SK-N-SH (cell line): ENCODE data around the gene KLF13. TPM values are rescaled to one million over a fixed set of nuclear protein-coding genes. Genes with fewer than 3 reads are reported as not detected.

Experiments
- CTCF ChIA-PET: fragments of 300-600, 350-600 bp; formaldehyde crosslinking; extraction: SDS; loops from one replicate; lab custom pipeline; 2021; lab: Yijun Ruan, JAX
- POLR2A ChIA-PET: fragments of 350-600 bp; sonication (Branson Sonifier 250); formaldehyde crosslinking; extraction: SDS; loops from one replicate; lab custom pipeline; 2020; ENCODE audit warnings: antibody characterized with exemption, inconsistent platforms; lab: Yijun Ruan, JAX
- DNase-seq: peaks from one replicate; pipeline ENCODE4 v3.0.0; 2012
- H2AFZ ChIP-seq: fragments of 200-600 bp; sonication (generic); 2 replicates; pipeline ENCODE4 v1.8.1; 2016; ENCODE audit warnings: antibody characterized with exemption, mild to moderate bottlenecking, low read depth
- H3F3A ChIP-seq: fragments of 200-600 bp; sonication (generic); replicated peaks from 2 replicates; pipeline ENCODE3; 2016; ENCODE audit warnings: antibody characterized with exemption, mild to moderate bottlenecking; ENCODE audit not compliant: insufficient read depth
- H3K27ac ChIP-seq, 2 experiments: fragments of 200-500 bp in 1 of 2; fragments of 200-600 bp in 1 of 2; sonication (Bioruptor generic) in 1 of 2; sonication (generic), shearing (Covaris generic) in 1 of 2; 2 replicates each; pipeline versions ENCODE4 v1.5.1 to v1.6.1; 2014 to 2016; ENCODE audit warnings: low read depth in 2 of 2, inconsistent platforms in 1 of 2, low read length in 1 of 2, mild to moderate bottlenecking in 1 of 2, mixed read lengths in 1 of 2
- H3K27me3 ChIP-seq: fragments of 200-600 bp; sonication (generic), shearing (Covaris generic); 2 replicates; pipeline ENCODE4 v1.6.1; 2016; ENCODE audit warnings: mixed run types; ENCODE audit not compliant: insufficient read depth
- H3K36me3 ChIP-seq, 2 experiments: fragments of 200-500 bp in 1 of 2; fragments of 200-600 bp in 1 of 2; sonication (Bioruptor generic) in 1 of 2; sonication (generic) in 1 of 2; replicated peaks in 1 of 2; 2 replicates each; pipeline versions ENCODE3 to v1.5.1; 2014 to 2016; ENCODE audit warnings: low read length in 1 of 2, mild to moderate bottlenecking in 1 of 2; ENCODE audit not compliant: insufficient read depth in 2 of 2, control insufficient read depth in 1 of 2
- H3K4me1 ChIP-seq, 2 experiments: fragments of 200-500 bp in 1 of 2; fragments of 200-600 bp in 1 of 2; sonication (Bioruptor generic) in 1 of 2; sonication (generic), shearing (Covaris generic) in 1 of 2; 2 replicates each; pipeline versions ENCODE4 v1.5.1 to v1.6.1; 2014 to 2016; ENCODE audit warnings: low read depth in 1 of 2, low read length in 1 of 2, mixed run types in 1 of 2; ENCODE audit not compliant: insufficient read depth in 2 of 2, control insufficient read depth in 1 of 2
- H3K4me2 ChIP-seq: fragments of 200-600 bp; sonication (generic), shearing (Covaris generic); 2 replicates; pipeline ENCODE4 v1.6.1; 2017; ENCODE audit warnings: mixed run types
- H3K4me3 ChIP-seq, 2 experiments: fragments of 200-500 bp in 1 of 2; fragments of 200-600 bp in 1 of 2; sonication (Bioruptor generic) in 1 of 2; sonication (generic), shearing (Covaris generic) in 1 of 2; 2 replicates each; pipeline versions ENCODE4 v1.5.1 to v1.8.1; 2014 to 2016; ENCODE audit warnings: low read depth in 2 of 2, inconsistent platforms in 1 of 2, low read length in 1 of 2, mild to moderate bottlenecking in 1 of 2, mixed read lengths in 1 of 2, moderate library complexity in 1 of 2
- H3K79me2 ChIP-seq: fragments of 200-600 bp; sonication (generic); 2 replicates; pipeline ENCODE4 v1.8.1; 2017; ENCODE audit warnings: mild to moderate bottlenecking; ENCODE audit not compliant: insufficient read depth
- H3K9ac ChIP-seq: fragments of 200-600 bp; sonication (generic); 2 replicates; pipeline ENCODE4 v1.6.1; 2017; ENCODE audit warnings: mixed run types
- H3K9me2 ChIP-seq: fragments of 200-600 bp; sonication (generic); 2 replicates; pipeline ENCODE4 v1.6.1; 2017; ENCODE audit warnings: mixed run types
- H3K9me3 ChIP-seq: fragments of 200-600 bp; sonication (generic); 2 replicates; pipeline ENCODE4 v1.6.1; 2017; ENCODE audit warnings: mixed run types, mild to moderate bottlenecking, moderate library complexity
- H4K20me1 ChIP-seq: fragments of 200-600 bp; sonication (generic); 2 replicates; pipeline ENCODE4 v1.6.1; 2017; ENCODE audit warnings: mild to moderate bottlenecking, mixed run types; ENCODE audit not compliant: insufficient read depth
- CHD2 ChIP-seq: fragments of 150-350 bp; IDR thresholded peaks from 2 replicates; pipeline ENCODE4 v1.6.1; 2018; ENCODE audit warnings: low read length; ENCODE audit not compliant: partially characterized antibody
- ELF1 ChIP-seq: IDR thresholded peaks from 2 replicates; pipeline ENCODE4 v1.4.0; 2012
- GATA2 ChIP-seq: sonication (generic); formaldehyde crosslinking; IDR thresholded peaks from 2 replicates; pipeline ENCODE4 v1.5.0; 2020; ENCODE audit warnings: mild to moderate bottlenecking, missing genetic modification reagents
- IRF3 ChIP-seq: fragments of 150-350 bp; IDR thresholded peaks from 2 replicates; pipeline ENCODE4 v1.6.1; 2016; ENCODE audit warnings: mild to moderate bottlenecking, low read depth, low read length
- MEF2A ChIP-seq: IDR thresholded peaks from 2 replicates; pipeline ENCODE4 v1.4.0; 2012; ENCODE audit warnings: low read depth, borderline replicate concordance
- MXI1 ChIP-seq: IDR thresholded peaks from 2 replicates; pipeline ENCODE4 v1.6.1; 2012; ENCODE audit warnings: mild to moderate bottlenecking, low read depth, low read length, improper control_type of control experiment
- NFIC ChIP-seq: IDR thresholded peaks from 2 replicates; pipeline ENCODE4 v1.4.0; 2012; ENCODE audit warnings: borderline replicate concordance
- NRF1 ChIP-seq: IDR thresholded peaks from 2 replicates; pipeline ENCODE4 v1.6.1; 2012; ENCODE audit warnings: low read depth, mild to moderate bottlenecking, low read length
- RCOR1 ChIP-seq: fragments of 150-350 bp; IDR thresholded peaks from 2 replicates; pipeline ENCODE4 v1.6.1; 2017; ENCODE audit warnings: antibody characterized with exemption, low read length
- SMC3 ChIP-seq: IDR thresholded peaks from 2 replicates; pipeline ENCODE4 v1.6.1; 2012; ENCODE audit warnings: low read depth, low read length, improper control_type of control experiment
- TCF12 ChIP-seq: IDR thresholded peaks from 2 replicates; pipeline ENCODE4 v1.4.0; 2012
- TEAD4 ChIP-seq: IDR thresholded peaks from 2 replicates; pipeline ENCODE4 v1.4.0; 2012; ENCODE audit warnings: mild to moderate bottlenecking, borderline replicate concordance; ENCODE audit not compliant: insufficient read depth
- YY1 ChIP-seq: IDR thresholded peaks from 2 replicates; pipeline ENCODE4 v1.4.0; 2012; ENCODE audit warnings: low read depth, mild to moderate bottlenecking
- WGBS: methylation state at CpG from one replicate; pipeline ENCODE4 v1.1.6; 2017; ENCODE audit warnings: low lambda C conversion rate; 5-methylcytosine and 5-hydroxymethylcytosine counted together
- polyA plus RNA-seq, 3 experiments: library from polyadenylated mRNA; depleted of rRNA; stranded (reverse); fragments of >200 nt; gene quantifications; 2 replicates each; pipeline ENCODE4 v1.2.3, GENCODE V29; 2012
- TF ChIP-seq, protein P1 (sequence below): IDR thresholded peaks from 2 replicates; pipeline ENCODE4 v1.4.0; 2012; ENCODE audit warnings: low read depth, borderline replicate concordance
- TF ChIP-seq, protein P2 (sequence below): IDR thresholded peaks from 2 replicates; pipeline ENCODE4 v1.4.0; 2012; ENCODE audit warnings: low read depth
- TF ChIP-seq, protein P3 (sequence below): IDR thresholded peaks from 2 replicates; pipeline ENCODE4 v1.4.0; 2012; ENCODE audit warnings: low read depth, borderline replicate concordance

Gene KLF13
- polyA plus RNA-seq, 1 of the 3 experiments (the other 2 are of a cell fraction), result 7.1 TPM

- TF ChIP-seq, protein P1, sequence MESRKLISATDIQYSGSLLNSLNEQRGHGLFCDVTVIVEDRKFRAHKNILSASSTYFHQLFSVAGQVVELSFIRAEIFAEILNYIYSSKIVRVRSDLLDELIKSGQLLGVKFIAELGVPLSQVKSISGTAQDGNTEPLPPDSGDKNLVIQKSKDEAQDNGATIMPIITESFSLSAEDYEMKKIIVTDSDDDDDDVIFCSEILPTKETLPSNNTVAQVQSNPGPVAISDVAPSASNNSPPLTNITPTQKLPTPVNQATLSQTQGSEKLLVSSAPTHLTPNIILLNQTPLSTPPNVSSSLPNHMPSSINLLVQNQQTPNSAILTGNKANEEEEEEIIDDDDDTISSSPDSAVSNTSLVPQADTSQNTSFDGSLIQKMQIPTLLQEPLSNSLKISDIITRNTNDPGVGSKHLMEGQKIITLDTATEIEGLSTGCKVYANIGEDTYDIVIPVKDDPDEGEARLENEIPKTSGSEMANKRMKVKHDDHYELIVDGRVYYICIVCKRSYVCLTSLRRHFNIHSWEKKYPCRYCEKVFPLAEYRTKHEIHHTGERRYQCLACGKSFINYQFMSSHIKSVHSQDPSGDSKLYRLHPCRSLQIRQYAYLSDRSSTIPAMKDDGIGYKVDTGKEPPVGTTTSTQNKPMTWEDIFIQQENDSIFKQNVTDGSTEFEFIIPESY, result no peak
- TF ChIP-seq YY1, result no peak
- TF ChIP-seq CHD2, result no peak
- TF ChIP-seq TCF12, result no peak
- Histone ChIP-seq H3K79me2 (peaks cover 8% of the 10 kb centered on the region), H3F3A (no peaks in the 10 kb centered on the region), H3K9ac (no peak overlapping the region), H4K20me1 (no peaks in the 10 kb centered on the region), H3K36me3 (no peaks in the 10 kb centered on the region), H3K27ac (no peak overlapping the region), H2AFZ (no peak overlapping the region), H3K4me2 (no peak overlapping the region), H3K4me3 (no peak overlapping the region), H3K27me3 (no peaks in the 10 kb centered on the region), H3K9me2 (no peaks in the 10 kb centered on the region), H3K4me1 (peaks cover 5 to 17% of the 10 kb centered on the region in 2 experiments; a peak in 2 of 4 replicates), H3K9me3 (no peaks in the 10 kb centered on the region)
- WGBS, result 80% methylated on average over 5 of the region's 6 CpGs
- ChIA-PET POLR2A (no interaction called here), CTCF (interaction anchor here (0.6 to 5.0 kb wide), 4 partner anchors 107 to 1437 kb away, joined by 3 to 21 read pairs (median 4); no protein-coding TSS in a partner anchor)
- DNase-seq, result no peak
These were observed 4.1 kb upstream of the KLF13 start for GRCh38 chr15:31322504-31322903.

DNA sequence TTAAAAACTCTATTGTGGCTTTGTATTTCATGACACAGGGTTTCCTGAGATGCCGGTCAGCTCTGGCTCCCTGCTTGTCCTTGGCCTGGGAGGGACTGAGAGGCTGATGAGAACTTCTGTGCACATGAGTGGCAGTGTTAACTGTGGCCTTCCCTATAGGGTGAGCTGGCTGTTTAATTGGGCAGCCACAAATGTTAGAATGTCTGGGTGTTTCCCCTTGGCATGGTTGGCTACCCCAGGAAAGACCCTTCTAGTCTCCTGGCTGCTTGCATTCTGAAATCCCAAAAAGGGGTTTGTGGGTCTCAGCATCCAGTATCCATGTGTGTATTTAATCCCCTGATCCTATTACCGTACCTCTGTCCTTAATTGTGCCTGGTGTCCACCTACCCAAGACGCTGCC, 3.0 kb upstream of the KLF13 start:
- peaks cover 14% of the 10 kb centered on the region for H3K79me2 ChIP-seq

GRCh38 chr15:31324186-31324585, 2.4 kb upstream of the KLF13 start:
- H3K9ac ChIP-seq, result no peak overlapping the region
- no peaks in the 10 kb centered on the region for H3K9me3 ChIP-seq
- H3K36me3 ChIP-seq, result no peaks in the 10 kb centered on the region
- no peaks in the 10 kb centered on the region for H3K9me2 ChIP-seq
- H2AFZ ChIP-seq, result no peak overlapping the region
- peaks cover 5 to 13% of the 10 kb centered on the region in 2 experiments; a peak in 2 of 4 replicates for H3K4me1 ChIP-seq
- DNase-seq, result no peak
- H3K4me2 ChIP-seq, result no peak overlapping the region
- ChIA-PET CTCF (interaction anchor here (0.8 to 5.0 kb wide), 9 partner anchors 12 to 164 kb away, joined by 3 to 21 read pairs (median 3); no protein-coding TSS in a partner anchor), POLR2A (no interaction called here)
- H4K20me1 ChIP-seq, result peaks cover 4% of the 10 kb centered on the region; the same call in 1 of the 2 replicates
- H3K27me3 ChIP-seq, result no peaks in the 10 kb centered on the region
- H3F3A ChIP-seq, result peaks cover 5% of the 10 kb centered on the region
- no peak overlapping the region for H3K4me3 ChIP-seq
- WGBS, result 71% methylated on average over 5 of the region's 5 CpGs
- H3K27ac ChIP-seq, result no peak overlapping the region
- peaks cover 19% of the 10 kb centered on the region for H3K79me2 ChIP-seq
- TF ChIP-seq IRF3 (no peak), SMC3 (no peak), MXI1 (no peak), NFIC (no peak), MEF2A (no peak), TEAD4 (no peak), ELF1 (no peak), YY1 (no peak), NRF1 (no peak), RCOR1 (no peak)
- TF ChIP-seq, protein P1, result no peak
- TF ChIP-seq, protein P2, sequence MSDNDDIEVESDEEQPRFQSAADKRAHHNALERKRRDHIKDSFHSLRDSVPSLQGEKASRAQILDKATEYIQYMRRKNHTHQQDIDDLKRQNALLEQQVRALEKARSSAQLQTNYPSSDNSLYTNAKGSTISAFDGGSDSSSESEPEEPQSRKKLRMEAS, result no peak
- TF ChIP-seq, protein P3, sequence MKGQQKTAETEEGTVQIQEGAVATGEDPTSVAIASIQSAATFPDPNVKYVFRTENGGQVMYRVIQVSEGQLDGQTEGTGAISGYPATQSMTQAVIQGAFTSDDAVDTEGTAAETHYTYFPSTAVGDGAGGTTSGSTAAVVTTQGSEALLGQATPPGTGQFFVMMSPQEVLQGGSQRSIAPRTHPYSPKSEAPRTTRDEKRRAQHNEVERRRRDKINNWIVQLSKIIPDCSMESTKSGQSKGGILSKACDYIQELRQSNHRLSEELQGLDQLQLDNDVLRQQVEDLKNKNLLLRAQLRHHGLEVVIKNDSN, result no peak

More for the DNA sequence above, 3.0 kb upstream of the KLF13 start:
- WGBS, result 95% methylated on average over 3 of the region's 3 CpGs
- ChIA-PET CTCF (interaction anchor here (1.0 to 5.0 kb wide), 6 partner anchors 11 to 165 kb away, joined by 3 to 21 read pairs (median 4); no protein-coding TSS in a partner anchor), POLR2A (no interaction called here)
- Histone ChIP-seq H4K20me1 (peaks cover under 1% of the 10 kb centered on the region; the same call in 1 of the 2 replicates), H3K4me1 (peaks cover 5 to 7% of the 10 kb centered on the region in 2 experiments; a peak in 2 of 4 replicates), H3K4me2 (no peak overlapping the region), H3F3A (peaks cover under 1% of the 10 kb centered on the region), H3K27me3 (no peaks in the 10 kb centered on the region), H2AFZ (no peak overlapping the region), H3K9me3 (no peaks in the 10 kb centered on the region), H3K4me3 (no peak overlapping the region), H3K27ac (no peak overlapping the region), H3K9me2 (no peaks in the 10 kb centered on the region), H3K36me3 (no peaks in the 10 kb centered on the region), H3K9ac (no peak overlapping the region)
- DNase-seq, result no peak
- TF ChIP-seq RCOR1 (no peak), GATA2 (CRISPR knock-in tag) (no peak)
